GM12873 (cell line): ENCODE results near the gene STAC3.

Experiments used
- TF ChIP-seq, protein P1 (sequence below): IDR thresholded peaks from 2 replicates; pipeline ENCODE4 v1.5.1; 2012; ENCODE audit warnings: low read depth, mild to moderate bottlenecking, moderate library complexity, low read length, control low read depth; ENCODE audit not compliant: insufficient read depth; ENCODE audit errors: missing control alignments

STAC3 gene

DNA sequence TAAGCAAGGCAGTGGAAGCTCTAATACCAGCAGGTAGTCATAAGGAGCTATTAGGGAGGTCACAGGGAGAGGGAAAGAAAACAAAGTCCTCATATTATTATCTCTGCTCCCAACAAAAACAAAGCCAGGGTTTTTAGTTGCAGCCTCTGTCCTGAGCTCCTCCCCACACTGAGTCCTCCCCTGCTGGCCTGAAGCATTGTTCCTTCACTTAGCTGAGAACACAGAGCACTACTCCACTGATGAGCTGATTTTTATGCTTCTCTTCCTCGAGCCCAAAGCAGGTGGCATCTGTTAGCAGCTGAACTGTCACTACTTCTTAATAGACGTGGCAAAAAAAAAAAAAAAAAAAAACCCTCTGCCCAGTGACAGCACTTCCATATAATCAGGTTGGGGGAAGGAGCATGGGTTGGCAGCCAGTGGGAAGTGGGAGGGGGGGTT is 10.5 kb upstream of the STAC3 start:
- TF ChIP-seq, protein P1, sequence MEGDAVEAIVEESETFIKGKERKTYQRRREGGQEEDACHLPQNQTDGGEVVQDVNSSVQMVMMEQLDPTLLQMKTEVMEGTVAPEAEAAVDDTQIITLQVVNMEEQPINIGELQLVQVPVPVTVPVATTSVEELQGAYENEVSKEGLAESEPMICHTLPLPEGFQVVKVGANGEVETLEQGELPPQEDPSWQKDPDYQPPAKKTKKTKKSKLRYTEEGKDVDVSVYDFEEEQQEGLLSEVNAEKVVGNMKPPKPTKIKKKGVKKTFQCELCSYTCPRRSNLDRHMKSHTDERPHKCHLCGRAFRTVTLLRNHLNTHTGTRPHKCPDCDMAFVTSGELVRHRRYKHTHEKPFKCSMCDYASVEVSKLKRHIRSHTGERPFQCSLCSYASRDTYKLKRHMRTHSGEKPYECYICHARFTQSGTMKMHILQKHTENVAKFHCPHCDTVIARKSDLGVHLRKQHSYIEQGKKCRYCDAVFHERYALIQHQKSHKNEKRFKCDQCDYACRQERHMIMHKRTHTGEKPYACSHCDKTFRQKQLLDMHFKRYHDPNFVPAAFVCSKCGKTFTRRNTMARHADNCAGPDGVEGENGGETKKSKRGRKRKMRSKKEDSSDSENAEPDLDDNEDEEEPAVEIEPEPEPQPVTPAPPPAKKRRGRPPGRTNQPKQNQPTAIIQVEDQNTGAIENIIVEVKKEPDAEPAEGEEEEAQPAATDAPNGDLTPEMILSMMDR: no peak

DNA sequence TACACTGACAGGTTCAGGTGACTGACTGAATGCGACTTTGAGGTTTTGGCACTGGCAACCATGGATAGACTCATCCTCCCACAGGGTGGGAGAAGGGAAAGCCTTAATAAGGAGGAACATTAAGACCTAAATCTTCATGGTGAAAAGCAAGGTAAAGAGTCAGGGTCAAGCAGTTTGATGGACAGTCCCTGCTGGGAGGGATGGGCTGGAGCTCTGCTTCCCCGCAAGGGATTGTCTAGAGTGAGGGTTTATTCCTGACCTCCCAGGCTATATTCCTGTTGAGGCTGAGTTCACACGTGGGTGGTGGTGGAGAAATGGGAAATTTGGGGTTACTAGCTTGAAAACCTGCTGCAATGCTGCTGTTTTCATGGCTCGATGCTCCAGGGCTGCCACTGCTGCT is 9.4 kb upstream of the STAC3 start:
- TF ChIP-seq, protein P1: no peak

DNA sequence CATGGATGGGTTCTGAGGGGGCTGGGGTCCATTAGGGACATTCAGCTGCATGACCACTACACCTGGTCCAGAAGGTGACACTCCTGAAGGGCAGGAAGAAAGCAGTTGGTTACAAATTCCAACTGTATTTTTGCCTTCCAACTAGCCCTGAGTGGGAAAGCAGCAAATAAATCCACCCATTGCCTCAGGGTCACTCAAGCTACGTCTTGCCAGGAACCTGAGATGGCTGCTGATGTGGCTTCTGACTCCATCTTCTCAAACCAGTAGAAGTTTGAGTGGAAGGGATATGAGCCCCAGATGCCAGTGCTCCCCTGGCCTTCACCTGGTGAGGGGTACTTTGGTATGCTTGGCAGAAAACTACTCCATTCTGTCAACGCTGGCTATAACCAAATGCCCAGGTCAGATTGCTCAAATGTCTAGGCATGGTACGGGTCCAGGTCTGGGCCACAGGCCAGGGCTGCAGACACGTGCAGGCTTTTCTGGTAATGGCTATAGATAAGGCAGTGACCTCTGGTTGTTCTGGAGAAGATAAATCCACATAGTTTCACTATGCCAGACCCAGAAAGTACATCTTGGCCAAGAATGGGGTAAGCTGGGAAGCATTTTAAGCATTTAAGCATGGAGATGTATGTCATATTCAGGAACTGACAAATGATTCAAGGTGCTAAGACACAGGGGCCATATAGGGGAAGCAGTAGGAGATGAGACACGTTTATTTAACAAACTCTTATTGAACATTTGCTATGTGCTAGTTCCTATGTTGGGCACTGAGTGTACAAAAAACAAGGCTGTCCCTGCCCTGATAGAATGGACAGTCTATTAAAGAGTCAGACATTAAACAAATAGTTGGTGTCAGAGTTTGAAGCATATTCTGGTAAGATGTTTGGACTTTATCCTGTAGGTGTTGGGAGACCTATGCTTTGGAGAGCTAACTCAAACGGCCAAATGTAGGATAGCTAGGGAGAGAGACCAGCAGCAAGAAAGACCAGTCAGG is 8.3 kb upstream of the STAC3 start:
- TF ChIP-seq, protein P1: no peak

DNA sequence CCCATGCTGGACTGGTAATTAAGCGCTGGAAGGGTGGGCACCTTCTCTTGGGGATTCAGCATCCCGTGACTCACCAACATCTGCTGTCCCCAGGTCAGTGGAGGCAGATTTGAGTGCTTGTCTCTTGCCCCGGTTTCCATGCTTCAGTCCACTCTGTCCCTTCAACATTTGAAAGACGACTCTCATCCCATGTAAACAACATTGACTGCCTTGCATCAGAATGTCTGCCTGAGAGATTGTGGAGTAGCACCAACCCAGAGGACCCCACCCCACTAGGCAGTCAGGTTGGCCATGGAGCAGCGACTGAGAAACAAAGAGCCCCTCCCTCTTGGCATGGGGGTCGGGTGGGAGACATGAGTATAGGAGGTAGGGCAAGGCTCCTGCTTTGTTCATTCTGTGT is 4.9 kb upstream of the STAC3 start:
- TF ChIP-seq, protein P1: no peak

DNA sequence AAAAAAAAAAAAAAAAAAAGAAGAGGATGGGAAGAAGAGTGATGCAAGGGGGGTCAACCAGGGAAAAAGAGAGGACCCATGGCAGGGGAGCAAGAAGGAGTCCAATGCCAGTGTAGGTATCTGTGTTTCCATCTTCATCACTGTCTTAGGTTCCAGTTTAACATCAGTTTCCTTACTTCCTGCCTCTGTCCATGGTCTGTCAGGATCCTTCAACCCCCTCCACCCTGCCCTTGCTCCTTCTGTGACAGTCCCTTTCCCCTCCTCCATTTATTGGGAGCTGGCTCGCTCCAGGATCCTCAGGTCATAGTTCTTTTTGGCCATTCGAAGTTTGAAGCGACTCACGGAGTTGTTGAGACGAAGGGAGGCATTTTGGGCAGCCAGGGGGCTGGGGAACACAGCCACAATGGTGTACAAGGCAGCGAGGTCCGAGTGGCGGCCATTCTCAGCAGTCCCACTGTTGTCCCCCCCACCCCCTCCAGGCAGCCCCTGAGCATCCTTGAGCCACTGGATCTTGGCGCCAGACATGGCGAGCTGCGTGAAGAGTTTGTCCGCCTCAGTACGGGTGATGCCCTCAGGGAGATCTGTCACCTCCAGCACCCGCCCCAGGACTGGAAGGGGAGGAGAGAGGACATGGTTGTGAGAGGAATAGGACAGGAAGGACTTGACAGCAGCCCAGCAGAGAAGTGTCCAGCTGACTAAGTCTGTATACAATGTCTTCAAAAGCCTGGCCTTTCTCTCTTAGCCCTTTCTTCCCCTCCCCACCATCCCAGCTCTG is 3.7 kb upstream of the STAC3 start:
- TF ChIP-seq, protein P1: no peak

DNA sequence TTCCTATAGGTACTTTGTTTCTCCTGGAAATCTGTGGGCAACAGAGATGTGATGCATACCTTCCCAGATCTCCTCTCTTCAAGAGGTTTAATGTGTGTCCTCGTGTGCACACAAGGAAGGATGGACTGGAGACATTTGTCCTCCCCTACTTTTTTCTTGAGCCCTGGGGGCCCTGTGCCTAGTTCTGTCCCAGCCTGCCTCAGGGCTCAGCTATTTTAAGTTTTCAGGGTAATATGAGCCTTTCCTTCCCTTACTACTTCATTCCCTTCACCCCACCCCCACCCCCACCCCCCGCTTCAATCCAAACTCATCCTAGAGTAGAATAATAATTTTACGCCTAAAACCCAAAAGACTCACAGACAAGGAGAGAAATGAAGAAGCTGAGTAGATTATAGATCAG is 446 bp downstream of the STAC3 start:
- TF ChIP-seq, protein P1: no peak

DNA sequence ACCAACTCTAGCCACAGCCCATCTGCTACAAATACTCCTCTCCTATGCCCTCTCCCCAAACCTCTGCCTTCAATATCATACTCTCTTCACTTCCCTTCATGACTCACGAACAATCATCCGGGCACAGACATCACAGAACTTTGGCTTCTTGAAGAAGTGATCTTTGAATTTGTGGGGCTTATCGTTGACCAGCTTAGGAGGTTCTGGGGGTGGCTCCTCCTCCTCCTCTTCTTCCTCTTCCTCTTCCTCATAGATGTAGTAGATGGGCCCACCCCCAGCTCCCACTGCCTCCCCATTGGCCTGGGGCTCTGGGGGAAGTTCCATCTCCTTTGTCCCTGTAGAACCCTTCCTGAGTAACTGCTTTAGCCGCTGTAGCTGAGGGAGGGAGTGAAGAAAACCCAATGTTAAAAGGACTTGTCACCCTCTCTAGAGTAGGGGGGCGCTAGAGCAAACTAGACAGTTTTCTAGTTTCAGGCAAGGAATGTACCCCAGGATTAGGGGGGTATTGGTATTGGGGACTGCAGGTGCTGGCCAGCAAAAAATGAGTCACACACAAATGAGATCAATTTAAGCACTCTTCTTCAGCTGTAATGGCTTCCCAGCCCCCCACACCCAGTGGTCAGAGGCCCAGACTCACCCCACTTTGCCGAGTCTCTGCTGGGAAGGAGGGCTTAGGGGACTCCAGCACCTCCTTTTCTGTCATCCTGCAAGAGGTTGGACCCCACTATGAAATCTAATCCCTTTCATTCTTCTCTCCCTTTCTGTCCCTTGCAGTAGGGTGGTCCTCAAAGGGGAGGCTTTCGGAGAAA is 1.8 kb downstream of the STAC3 start:
- TF ChIP-seq, protein P1: no peak
